DMS53 treated with DMSO at 0.1 percent for 48 hours (cell line): ENCODE results near the gene CEP41.

Experiments used
- DNase-seq: peaks from one replicate; lab custom pipeline; 2025; ENCODE audit not compliant: unreplicated experiment; lab: John Stamatoyannopoulos, UW

The CEP41 gene, protein sequence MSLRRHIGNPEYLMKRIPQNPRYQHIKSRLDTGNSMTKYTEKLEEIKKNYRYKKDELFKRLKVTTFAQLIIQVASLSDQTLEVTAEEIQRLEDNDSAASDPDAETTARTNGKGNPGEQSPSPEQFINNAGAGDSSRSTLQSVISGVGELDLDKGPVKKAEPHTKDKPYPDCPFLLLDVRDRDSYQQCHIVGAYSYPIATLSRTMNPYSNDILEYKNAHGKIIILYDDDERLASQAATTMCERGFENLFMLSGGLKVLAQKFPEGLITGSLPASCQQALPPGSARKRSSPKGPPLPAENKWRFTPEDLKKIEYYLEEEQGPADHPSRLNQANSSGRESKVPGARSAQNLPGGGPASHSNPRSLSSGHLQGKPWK

GRCh38 chr7:130440527-130441365, at the start of gene CEP41:
TSS of gene CEP41 (minus strand) at chr7:130441016. CDS start at chr7:130440966, 50 bp downstream.
- peak; percentile 98 for DNase-seq

DNA sequence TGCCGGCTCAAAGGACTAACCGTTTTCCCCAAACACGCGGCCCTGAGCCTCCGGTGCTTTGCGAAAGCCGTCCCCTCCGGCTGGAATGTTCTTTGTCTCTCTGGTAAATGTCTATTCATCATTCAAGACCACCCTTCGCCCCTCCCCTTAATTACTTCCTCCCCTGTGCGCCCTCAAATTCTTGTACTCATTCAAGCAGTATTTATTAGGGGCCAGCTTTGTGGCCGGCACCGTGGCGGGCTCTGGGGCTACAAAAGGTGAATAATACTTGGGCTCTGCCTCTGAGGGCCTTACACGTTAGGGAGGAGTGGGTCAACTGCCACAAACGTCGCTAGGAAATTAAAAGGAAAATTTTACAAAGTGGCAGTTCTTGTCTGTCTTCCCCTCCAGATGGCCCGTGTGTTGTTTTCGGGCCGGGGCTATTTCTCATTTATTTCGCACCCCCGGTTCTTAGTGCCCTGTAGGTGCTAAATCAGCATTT, 49.5 kb upstream of the CEP41 start:
- no peak for DNase-seq

- no peak for DNase-seq
Measured at GRCh38 chr7:130489140-130489983, 48.5 kb upstream of the CEP41 start.

DNA sequence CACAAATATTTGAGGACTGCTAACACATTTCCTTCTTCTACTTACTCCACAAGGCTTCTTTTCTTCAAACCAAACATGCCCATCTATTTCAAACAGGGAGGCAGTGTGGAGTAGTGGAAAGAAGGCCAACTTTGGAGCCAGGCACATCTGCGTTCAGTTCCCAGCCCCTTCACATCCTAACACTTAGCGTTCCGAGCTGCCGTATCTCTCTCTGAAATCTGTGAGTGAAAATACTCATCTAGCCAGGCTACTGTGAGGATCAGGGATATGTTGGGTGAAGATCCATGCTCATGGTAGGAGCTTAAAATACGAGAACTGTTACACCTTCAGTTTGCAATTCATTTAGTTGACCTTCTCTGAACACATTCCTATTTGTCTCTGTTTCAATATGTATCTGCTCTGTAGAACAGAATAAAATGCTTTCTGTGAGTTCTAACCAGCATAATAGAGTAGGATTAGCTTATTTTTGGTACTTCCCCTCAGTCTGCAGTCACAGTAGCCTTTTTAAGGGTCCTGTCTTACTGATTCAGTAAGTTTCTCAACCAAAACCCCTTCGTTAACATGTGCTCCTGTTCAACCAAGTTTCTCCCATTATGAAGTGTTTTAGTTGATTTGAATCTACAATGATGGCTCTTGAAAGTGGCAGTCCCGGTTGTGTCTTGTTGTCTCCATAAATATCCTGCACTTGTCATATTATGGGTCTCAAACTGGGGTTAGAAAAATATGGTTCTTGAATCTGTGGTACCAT, 47.8 kb upstream of the CEP41 start:
- DNase-seq = no peak

DNA sequence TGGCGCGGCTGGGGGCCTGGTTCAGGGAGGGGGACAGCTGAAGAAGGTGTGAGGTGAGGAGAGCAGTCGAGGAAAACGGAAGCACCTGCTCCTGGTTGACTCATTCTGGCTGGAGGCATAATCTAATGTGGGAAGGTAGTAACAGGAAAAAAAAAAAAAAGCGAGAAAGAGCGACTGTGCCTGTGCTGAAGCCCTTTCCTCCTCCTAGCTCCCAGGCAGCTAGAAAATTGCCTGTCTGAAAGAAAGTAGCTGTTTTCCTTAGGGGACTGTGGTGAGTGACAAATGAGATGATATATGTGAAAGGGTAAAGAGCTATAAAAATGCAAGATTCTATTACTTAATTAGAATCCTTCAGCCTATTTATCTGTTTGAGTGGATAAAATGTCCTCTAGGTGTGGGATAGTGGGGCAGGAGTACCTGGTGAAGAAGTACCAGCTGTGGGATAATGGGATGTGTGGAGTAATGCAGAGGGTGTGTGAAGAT, 46.2 kb upstream of the CEP41 start:
- DNase-seq = no peak

DNA sequence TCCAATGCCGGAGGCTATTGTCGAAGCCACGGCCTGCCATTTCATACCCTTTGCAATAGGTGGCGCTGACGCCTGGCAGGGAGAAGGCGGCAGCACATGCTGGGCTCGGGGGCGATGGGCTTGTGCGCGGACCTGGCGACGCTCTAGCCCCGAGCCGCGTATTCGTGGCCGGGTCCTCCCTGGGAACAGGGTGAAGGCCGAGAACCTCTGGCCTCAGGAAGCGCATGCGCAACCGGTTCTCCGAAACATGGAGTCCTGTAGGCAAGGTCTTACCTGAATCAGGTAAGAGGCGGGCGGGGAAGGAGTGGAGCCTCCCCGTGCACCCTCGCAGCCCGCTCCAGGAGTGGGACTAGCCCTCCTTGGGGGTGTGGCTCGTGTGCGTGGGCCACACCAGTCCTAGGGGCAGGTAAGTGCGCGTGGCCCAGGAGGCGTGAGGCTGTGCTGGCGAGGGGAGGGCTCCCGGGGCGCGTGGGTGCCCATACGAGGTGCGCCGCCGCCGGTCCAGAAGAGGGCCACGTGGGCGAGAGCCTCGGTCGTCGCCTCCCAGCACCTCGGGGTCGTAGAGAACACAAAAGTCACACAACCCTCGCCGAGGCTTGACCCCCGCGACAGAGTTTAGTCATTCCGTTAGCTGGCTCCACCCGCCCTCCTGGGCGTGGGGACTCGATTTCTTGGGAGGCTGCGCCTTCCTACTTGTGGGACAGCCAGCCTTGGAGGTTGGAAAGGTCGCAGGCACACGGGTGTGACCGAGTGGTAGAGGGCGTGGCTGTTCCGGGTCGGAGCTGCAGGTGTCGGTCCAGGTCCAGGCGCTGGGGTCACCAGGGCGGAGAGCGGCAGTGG, 45.5 kb upstream of the CEP41 start:
- DNase-seq = peak; percentile 98

DNA sequence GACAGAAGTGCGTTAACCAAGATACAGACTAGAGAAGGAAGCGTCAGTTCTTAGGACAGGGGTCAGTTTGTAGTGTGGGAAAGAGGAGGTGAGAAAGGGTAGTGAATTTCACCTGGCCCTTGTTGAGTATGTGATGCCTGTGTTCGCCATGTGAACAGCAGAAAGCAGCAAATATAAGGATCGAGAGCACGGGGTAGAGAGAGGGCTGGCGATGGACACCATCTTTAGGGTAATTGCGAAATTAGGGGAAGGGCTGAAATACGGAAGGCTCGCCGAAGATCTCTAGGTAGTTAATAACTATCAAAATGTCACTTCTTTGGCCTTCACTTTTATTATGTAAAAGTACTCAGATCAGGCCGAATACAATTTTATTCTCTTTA, 44.9 kb upstream of the CEP41 start:
- no peak for DNase-seq

- no peak for DNase-seq
Measured at GRCh38 chr7:130483031-130483430, 42.2 kb upstream of the CEP41 start.

- DNase-seq = no peak
Measured at GRCh38 chr7:130481898-130482297, 41.1 kb upstream of the CEP41 start.

DNA sequence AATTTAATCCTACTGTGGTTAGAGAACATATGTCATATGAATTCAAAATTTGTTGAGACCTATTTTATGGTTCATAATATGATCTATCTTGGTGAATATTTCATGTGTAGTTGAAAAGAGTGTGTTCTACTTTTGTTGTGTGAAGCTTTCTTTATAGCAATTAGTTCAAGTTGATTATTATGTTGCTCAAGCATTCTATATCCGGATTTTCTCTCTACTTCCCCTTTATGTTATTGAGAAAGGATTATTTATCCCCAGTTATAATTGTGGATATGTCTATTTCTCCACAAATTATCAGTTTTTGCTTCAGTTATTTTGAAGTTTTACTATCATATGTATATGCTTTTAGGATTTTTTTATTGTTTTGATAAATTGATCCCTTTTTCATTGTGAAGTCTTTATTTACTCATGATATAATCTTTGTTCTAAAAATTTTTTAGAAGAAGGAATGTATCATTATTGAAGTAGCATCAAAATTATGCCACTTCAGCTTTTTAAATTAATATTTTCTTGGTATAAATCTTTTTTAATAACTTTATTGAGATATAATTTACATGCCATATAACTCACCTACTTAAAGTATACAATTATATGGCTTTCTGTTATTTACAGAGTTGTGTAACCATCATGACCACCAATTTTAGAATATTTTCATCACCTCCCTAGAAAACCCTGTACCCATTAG, 39.0 kb upstream of the CEP41 start:
- DNase-seq = no peak

DNA sequence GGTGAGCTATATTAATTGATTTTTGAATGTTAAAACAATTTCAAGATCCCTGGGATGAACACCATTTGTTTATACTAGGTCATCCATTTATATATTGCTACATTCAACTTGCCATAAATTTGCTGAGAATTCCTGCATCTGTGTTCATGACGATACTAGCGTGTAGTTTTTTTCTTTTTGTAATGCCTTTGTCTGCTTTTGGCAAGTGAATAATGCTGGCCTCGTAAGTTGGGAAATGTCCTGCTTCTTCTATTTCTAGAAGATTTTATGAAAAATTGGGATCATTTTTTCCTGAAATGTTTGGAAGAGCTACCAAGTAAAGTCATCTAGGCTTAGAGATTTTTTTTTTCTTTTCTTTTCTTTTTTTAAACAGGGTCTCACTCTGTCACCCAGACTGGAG, 38.2 kb upstream of the CEP41 start:
- no peak for DNase-seq

DNA sequence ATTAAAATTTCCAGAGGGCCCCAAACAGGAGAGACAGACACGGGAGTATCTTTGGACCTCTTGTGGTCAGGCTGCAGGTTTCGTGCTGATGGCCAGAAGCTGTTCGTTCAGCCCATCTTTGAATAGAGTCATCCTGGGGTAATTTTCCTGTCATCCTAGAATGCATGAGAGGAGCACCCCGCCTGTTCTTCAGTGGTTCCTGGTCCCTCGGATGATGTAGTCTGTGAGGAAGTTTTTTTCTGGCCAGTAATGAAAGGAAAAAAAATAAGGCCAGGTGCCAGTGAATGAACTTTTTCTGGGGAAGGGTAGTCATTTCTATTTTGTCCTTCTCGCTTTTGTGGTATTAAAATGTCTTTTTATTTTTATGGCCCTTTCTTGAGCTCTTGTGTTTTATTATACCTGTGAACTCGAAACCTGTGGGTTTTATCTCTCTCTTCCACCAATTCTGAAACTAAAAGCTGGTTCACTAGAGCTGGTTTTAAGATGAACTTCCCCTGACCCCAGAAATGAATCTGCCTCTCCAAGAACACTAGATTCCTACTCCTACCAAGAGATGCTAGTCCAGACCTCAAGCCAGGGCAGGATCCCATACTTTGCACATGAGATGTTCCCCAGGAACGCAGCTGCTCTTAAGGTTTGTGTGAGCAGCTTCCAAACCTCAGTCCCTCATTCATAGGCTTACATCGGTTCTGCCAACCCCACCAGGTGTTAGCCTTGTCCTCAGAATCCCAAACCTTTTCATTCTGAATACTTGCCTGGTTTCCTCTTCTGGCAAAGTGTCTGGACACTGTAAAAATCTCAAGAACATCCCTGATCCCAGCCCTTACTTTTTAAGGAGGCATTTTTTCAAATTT, 35.7 kb upstream of the CEP41 start:
- DNase-seq = no peak

- no peak for DNase-seq
Measured at GRCh38 chr7:130475776-130476175, 35.0 kb upstream of the CEP41 start.

DNA sequence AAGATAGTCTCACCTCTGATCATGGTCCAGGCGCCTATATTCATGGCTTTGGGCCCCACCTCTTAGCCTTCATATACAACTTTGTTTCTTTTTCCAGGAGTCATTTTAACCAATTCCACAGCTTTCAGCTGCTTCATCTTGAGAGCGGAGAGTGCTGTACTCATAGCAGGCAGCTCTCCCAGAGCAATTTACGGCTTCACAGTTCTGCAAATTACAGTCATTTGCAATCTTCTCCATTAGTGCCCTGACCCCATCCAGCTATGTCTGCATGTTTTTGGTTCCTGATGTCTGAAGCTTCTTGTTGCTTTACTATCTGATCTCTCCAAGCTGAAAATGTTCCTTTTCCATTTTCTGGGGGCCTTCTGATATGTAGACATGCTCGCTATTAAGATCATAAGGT, 33.1 kb upstream of the CEP41 start:
- DNase-seq = no peak

DNA sequence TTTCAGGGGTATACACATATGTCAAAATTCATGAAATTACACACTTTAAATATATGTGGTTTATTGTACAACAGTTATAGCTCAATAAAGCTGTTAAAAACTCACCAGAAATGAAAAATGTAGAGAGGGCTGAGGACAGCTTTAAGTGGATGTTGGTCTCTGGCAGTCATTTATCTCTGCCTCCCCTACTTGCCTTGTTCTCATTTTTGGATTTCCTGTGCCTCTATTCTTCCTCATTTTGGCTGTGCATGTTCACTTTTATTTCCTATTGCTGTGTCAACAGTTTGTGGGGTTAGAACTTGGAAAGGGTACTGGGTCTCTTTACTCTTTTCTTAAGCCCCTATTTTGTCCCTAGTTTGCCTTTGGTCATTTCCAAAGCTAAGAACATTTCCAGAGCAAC, 32.5 kb upstream of the CEP41 start:
- DNase-seq = no peak

DNA sequence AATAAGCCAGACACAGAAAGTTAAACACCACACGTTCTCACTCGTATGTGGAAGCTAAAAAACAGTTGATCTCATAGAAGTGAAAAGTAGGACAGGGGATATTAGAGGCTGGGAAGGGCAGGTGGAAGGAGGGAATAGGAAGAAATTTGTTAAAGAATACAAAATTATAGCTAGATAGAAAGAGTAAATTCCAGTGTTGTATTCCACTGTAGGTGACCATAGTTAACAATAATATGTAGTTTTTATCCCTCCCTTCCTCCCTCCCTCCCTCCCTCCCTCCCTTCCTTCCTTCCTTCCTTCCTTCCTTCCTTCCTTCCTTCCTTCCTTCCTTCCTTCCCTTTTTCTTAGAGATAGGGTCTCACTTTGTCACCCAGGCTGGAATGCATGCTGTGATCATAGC, 31.2 kb upstream of the CEP41 start:
- no peak for DNase-seq

GRCh38 chr7:130468612-130469011, 27.8 kb upstream of the CEP41 start:
- no peak for DNase-seq
